Endothelial cell of umbilical vein (primary cell): Measurements from ENCODE around the gene MESP1. TPM values are rescaled to one million over a fixed set of nuclear protein-coding genes. Genes with fewer than 3 reads are reported as not detected.
"Not testable (repeated sequence)": the region's sequence is repeated elsewhere in the genome, so short reads cannot be mapped to it uniquely, and the experiment has no call there.

Experiments
- BruUV-seq: library from RNA; stranded (reverse); fragments of 400-500 nt; replicated peaks from 2 replicates; lab custom pipeline; 2021; lab: Mats Ljungman, UMichigan
- CTCF ChIA-PET: fragments of 300-600, 350-600 bp; sonication (Branson Sonifier 250); formaldehyde crosslinking; loops from one replicate; lab custom pipeline; 2021; ENCODE audit warnings: antibody characterized with exemption, inconsistent platforms; lab: Charles Lee
- POLR2A ChIA-PET: fragments of 300-600, 350-600 bp; sonication (Branson Sonifier 250); formaldehyde crosslinking; loops from one replicate; lab custom pipeline; 2021; ENCODE audit warnings: antibody characterized with exemption, inconsistent platforms; lab: Charles Lee
- DNase-seq: peaks from one replicate; pipeline ENCODE4 v3.0.0-alpha.2; 2011; ENCODE audit warnings: low read depth, low spot score
- FAIRE-seq: peaks from 2 replicates; lab custom pipeline; 2011; peaks lifted over from hg19 to GRCh38; lab: Jason Lieb, UNC
- H2AFZ ChIP-seq: 2 replicates; pipeline ENCODE4 v1.6.0; 2012; ENCODE audit warnings: low read depth, low read length, control low read depth, inconsistent platforms
- H3K27ac ChIP-seq: 2 replicates; pipeline ENCODE4 v1.5.1; 2011; ENCODE audit warnings: low read depth, mild to moderate bottlenecking, control low read depth, low read length, moderate library complexity; ENCODE audit not compliant: insufficient read depth
- H3K27me3 ChIP-seq, 2 experiments: 2 replicates each; pipeline versions ENCODE4 v1.6.0 to v1.6.1; 2011; ENCODE audit warnings: low read length in 2 of 2, mixed read lengths in 1 of 2; ENCODE audit not compliant: control insufficient read depth in 2 of 2, insufficient read depth in 2 of 2
- H3K36me3 ChIP-seq, 2 experiments: 2 replicates in 1 of 2; 3 replicates in 1 of 2; pipeline ENCODE4 v1.5.1; 2011; ENCODE audit warnings: low read length in 2 of 2, mild to moderate bottlenecking in 1 of 2, moderate library complexity in 1 of 2; ENCODE audit not compliant: control insufficient read depth in 2 of 2, insufficient read depth in 2 of 2; ENCODE audit errors: extremely low read depth in 1 of 2
- H3K4me1 ChIP-seq: 3 replicates; pipeline ENCODE4 v1.5.1; 2011; ENCODE audit warnings: mild to moderate bottlenecking, low read length; ENCODE audit not compliant: control insufficient read depth, insufficient read depth; ENCODE audit errors: extremely low read depth
- H3K4me2 ChIP-seq: 2 replicates; pipeline ENCODE4 v1.6.1; 2011; ENCODE audit warnings: low read length, control low read depth, mixed read lengths; ENCODE audit not compliant: insufficient read depth
- H3K4me3 ChIP-seq, 3 experiments: fragments of 200-600 bp in 1 of 3; sonication (generic), shearing (Covaris generic) in 1 of 3; replicated peaks in 1 of 3; 2 replicates each; pipeline ENCODE4 v1.5.1; 2011 to 2016; ENCODE audit warnings: control low read depth in 3 of 3, low read length in 3 of 3, mild to moderate bottlenecking in 2 of 3, inconsistent platforms in 1 of 3, low read depth in 1 of 3, moderate library complexity in 1 of 3; ENCODE audit not compliant: insufficient read depth in 1 of 3
- H3K79me2 ChIP-seq: 2 replicates; pipeline ENCODE4 v1.6.0; 2012; ENCODE audit warnings: low read length, inconsistent platforms; ENCODE audit not compliant: control insufficient read depth, insufficient read depth
- H3K9ac ChIP-seq: replicated peaks from 2 replicates; pipeline ENCODE3; 2011; ENCODE audit warnings: low read length, control low read depth; ENCODE audit not compliant: insufficient read depth; ENCODE audit errors: extremely low read depth
- H3K9me1 ChIP-seq: replicated peaks from 3 replicates; pipeline ENCODE4 v1.6.0; 2011; ENCODE audit warnings: mild to moderate bottlenecking, low read length; ENCODE audit not compliant: control insufficient read depth, insufficient read depth; ENCODE audit errors: extremely low read depth
- H3K9me3 ChIP-seq: replicated peaks from 2 replicates; pipeline ENCODE4 v1.5.1; 2012; ENCODE audit warnings: low read length, inconsistent platforms; ENCODE audit not compliant: control insufficient read depth, insufficient read depth
- H4K20me1 ChIP-seq: replicated peaks from 2 replicates; pipeline ENCODE3; 2011; ENCODE audit warnings: mild to moderate bottlenecking, low read length; ENCODE audit not compliant: control insufficient read depth, insufficient read depth; ENCODE audit errors: extremely low read depth
- CTCF ChIP-seq, 2 donors: IDR thresholded peaks; 1 replicate in 1 of 2; 2 replicates in 1 of 2; pipeline ENCODE4 v1.5.1; 2011; ENCODE audit warnings: low read length in 2 of 2, mild to moderate bottlenecking in 2 of 2, moderate library complexity in 2 of 2, control low read depth in 1 of 2, inconsistent platforms in 1 of 2, low read depth in 1 of 2; ENCODE audit not compliant: insufficient read depth in 1 of 2; ENCODE audit errors: extremely low read depth in 1 of 2
- GATA2 ChIP-seq: IDR thresholded peaks from 2 replicates; pipeline ENCODE4 v1.7.0; 2011; ENCODE audit warnings: low read depth, mild to moderate bottlenecking, moderate library complexity, mixed read lengths, low read length; ENCODE audit not compliant: insufficient read length, insufficient read depth
- JUN ChIP-seq: IDR thresholded peaks from 2 replicates; pipeline ENCODE4 v1.6.1; 2011; ENCODE audit warnings: borderline replicate concordance, low read depth; ENCODE audit not compliant: insufficient read length, insufficient read depth
- MYC ChIP-seq: IDR thresholded peaks from one replicate; pipeline ENCODE4 v1.6.1; 2011; ENCODE audit warnings: mild to moderate bottlenecking, low read depth, low read length
- POLR2A ChIP-seq: IDR thresholded peaks from 2 replicates; pipeline ENCODE4 v1.6.1; 2012; ENCODE audit warnings: low read depth, mild to moderate bottlenecking, control low read depth, low read length
- POLR2AphosphoS5 ChIP-seq: IDR thresholded peaks from 2 replicates; pipeline ENCODE4 v1.6.1; 2012; ENCODE audit warnings: low read depth, mild to moderate bottlenecking, control low read depth, low read length, moderate library complexity; ENCODE audit not compliant: insufficient read depth
- dilution Hi-C: fragments of 300-500 bp; cut with MboI; formaldehyde crosslinking; loops from one replicate; pipeline ENCODE4 v1.15.0; 2019; ENCODE audit warnings: low sequenced_read_pairs; ENCODE audit not compliant: extremely low pct_ligation_motif_present
- intact Hi-C: fragments of 100-400 bp; cut with micrococcal nuclease; formaldehyde crosslinking; loops from one replicate; pipeline ENCODE4 v1.10.0; 2022
- polyA plus RNA-seq, 4 experiments: library from polyadenylated mRNA; depleted of rRNA in 3 of 4; stranded (reverse) in 3 of 4; unstranded in 1 of 4; fragments of >200 nt; gene quantifications; 2 replicates each; pipeline versions ENCODE4 v1.2.1 to v1.2.3, GENCODE V29; 2011 to 2012; ENCODE audit warnings: missing spikeins in 1 of 4
- total RNA-seq: library from RNA; stranded (reverse); gene quantifications from 2 replicates; pipeline ENCODE4 v1.2.3, GENCODE V29; 2021

Gene MESP1
- total and polyA plus RNA-seq, 2 donors (not counting 3 experiments of a cell fraction or from before 2014, with no cell fraction given) = 0.68 to 1.7 TPM

- Histone ChIP-seq H3K9me3 (no peaks in the 10 kb centered on the region), H3K9ac (no peak overlapping the region), H4K20me1 (no peaks in the 10 kb centered on the region), H3K79me2 (no peaks in the 10 kb centered on the region), H3K27ac (no peak overlapping the region), H3K4me3 (no peak overlapping the region), H3K9me1 (no peaks in the 10 kb centered on the region), H2AFZ (no peak overlapping the region), H3K4me1 (no peaks in the 10 kb centered on the region), H3K27me3 (no peaks in the 10 kb centered on the region), H3K36me3 (peaks cover 5 to 7% of the 10 kb centered on the region in 2 experiments), H3K4me2 (no peak overlapping the region)
- BruUV-seq = no TSS peak
- intact Hi-C loops = no loop called here
- dilution Hi-C loops = no loop called here
- FAIRE-seq (no peak), DNase-seq (no peak)
- ChIA-PET POLR2A (interaction anchor here (0.6 to 1.0 kb wide), 2 partner anchors 15 to 92 kb away, joined by 3 to 4 read pairs; no protein-coding TSS in a partner anchor), CTCF (interaction anchor here (1.2 to 5.3 kb wide), 6 partner anchors 10 to 93 kb away, joined by 3 to 38 read pairs (median 7); no protein-coding TSS in a partner anchor)
- peak; percentile 3 for TF ChIP-seq POLR2A
- no peak for TF ChIP-seq JUN
- no peak for TF ChIP-seq MYC
- peak; percentile 42 for TF ChIP-seq POLR2AphosphoS5
- TF ChIP-seq CTCF (IDR thresholded peaks at IDR 0.05; ENCODE audit: extremely low read depth in 1 of 2, insufficient read depth in 1 of 2, low read depth in 1 of 2, low read length in 2 of 2) = no peak
- TF ChIP-seq GATA2 = no peak
These were observed 32.2 kb upstream of the MESP1 start for GRCh38 chr15:89783111-89783860.

GRCh38 chr15:89782619-89782950 lies 31.5 kb upstream of the MESP1 start:
- H2AFZ ChIP-seq, FAIRE-seq, intact Hi-C loops, H4K20me1 ChIP-seq, DNase-seq, H3K79me2 ChIP-seq, H3K36me3 ChIP-seq, H3K9me3 ChIP-seq, dilution Hi-C loops, H3K9me1 ChIP-seq, H3K4me3 ChIP-seq, H3K4me1 ChIP-seq, H3K27me3 ChIP-seq, H3K27ac ChIP-seq, H3K4me2 ChIP-seq, BruUV-seq, H3K9ac ChIP-seq: not testable (repeated sequence)
- ChIA-PET CTCF (interaction anchor here (1.2 to 5.3 kb wide), 5 partner anchors 9 to 92 kb away, joined by 3 to 38 read pairs (median 9); no protein-coding TSS in a partner anchor), POLR2A (interaction anchor here (0.6 kb wide), 1 partner anchor 16 kb away, joined by 3 read pairs; no protein-coding TSS in a partner anchor)
